SK-N-SH (cell line): ENCODE measurements around the gene DEXI.

Experiments used
- CTCF ChIP-seq: fragments of 200-600 bp; sonication (generic); IDR thresholded peaks from 2 replicates; pipeline ENCODE4 v1.6.1; 2017; ENCODE audit warnings: antibody characterized with exemption, mild to moderate bottlenecking, moderate library complexity
- ELF1 ChIP-seq: IDR thresholded peaks from 2 replicates; pipeline ENCODE4 v1.4.0; 2012
- EP300 ChIP-seq, 2 experiments: IDR thresholded peaks; 2 replicates each; pipeline versions ENCODE4 v1.4.0 to v1.6.1; 2012; ENCODE audit warnings: borderline replicate concordance in 1 of 2, low read depth in 1 of 2, low read length in 1 of 2
- GABPA ChIP-seq: IDR thresholded peaks from 2 replicates; pipeline ENCODE4 v1.4.0; 2012; ENCODE audit warnings: low read depth, mild to moderate bottlenecking
- GATA2 ChIP-seq: sonication (generic); formaldehyde crosslinking; IDR thresholded peaks from 2 replicates; pipeline ENCODE4 v1.5.0; 2020; ENCODE audit warnings: mild to moderate bottlenecking, missing genetic modification reagents
- JUND ChIP-seq: IDR thresholded peaks from 2 replicates; pipeline ENCODE4 v1.4.0; 2012
- NRF1 ChIP-seq: IDR thresholded peaks from 2 replicates; pipeline ENCODE4 v1.6.1; 2012; ENCODE audit warnings: low read depth, mild to moderate bottlenecking, low read length
- REST ChIP-seq: IDR thresholded peaks from 2 replicates; pipeline ENCODE4 v1.6.1; 2012; ENCODE audit warnings: mild to moderate bottlenecking, low read depth, low read length, moderate library complexity
- RFX5 ChIP-seq: IDR thresholded peaks from 2 replicates; pipeline ENCODE4 v1.6.1; 2012; ENCODE audit warnings: mild to moderate bottlenecking, improper control_type of control experiment, low read length
- YY1 ChIP-seq: IDR thresholded peaks from 2 replicates; pipeline ENCODE4 v1.4.0; 2012; ENCODE audit warnings: low read depth, mild to moderate bottlenecking
- TF ChIP-seq, protein P1 (sequence below): fragments of 150-350 bp; IDR thresholded peaks from 2 replicates; pipeline ENCODE4 v1.6.1; 2017; ENCODE audit warnings: antibody characterized with exemption, low read length, low read depth, borderline replicate concordance

GRCh38 chr16:10943064-10943353 is 741 bp upstream of the DEXI start:
- TF ChIP-seq NRF1 (no peak), CTCF (no peak), YY1 (no peak), JUND (no peak), ELF1 (no peak), GATA2 (CRISPR knock-in tag) (no peak), RFX5 (no peak), REST (no peak), EP300 (IDR thresholded peaks at IDR 0.05; ENCODE audit: borderline replicate concordance in 1 of 2, low read depth in 1 of 2, low read length in 1 of 2) (no peak), GABPA (no peak)
- TF ChIP-seq, protein P1, sequence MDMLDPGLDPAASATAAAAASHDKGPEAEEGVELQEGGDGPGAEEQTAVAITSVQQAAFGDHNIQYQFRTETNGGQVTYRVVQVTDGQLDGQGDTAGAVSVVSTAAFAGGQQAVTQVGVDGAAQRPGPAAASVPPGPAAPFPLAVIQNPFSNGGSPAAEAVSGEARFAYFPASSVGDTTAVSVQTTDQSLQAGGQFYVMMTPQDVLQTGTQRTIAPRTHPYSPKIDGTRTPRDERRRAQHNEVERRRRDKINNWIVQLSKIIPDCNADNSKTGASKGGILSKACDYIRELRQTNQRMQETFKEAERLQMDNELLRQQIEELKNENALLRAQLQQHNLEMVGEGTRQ, result no peak
